HG02623 (cell line): ENCODE measurements around the gene ZFYVE19.

Experiments used
- ATAC-seq: cut with Tn5 transposase; IDR thresholded peaks from one replicate; pipeline ENCODE4 v1.9.1; 2021; ENCODE audit warnings: moderate library complexity; ENCODE audit not compliant: unreplicated experiment

The ZFYVE19 gene

DNA sequence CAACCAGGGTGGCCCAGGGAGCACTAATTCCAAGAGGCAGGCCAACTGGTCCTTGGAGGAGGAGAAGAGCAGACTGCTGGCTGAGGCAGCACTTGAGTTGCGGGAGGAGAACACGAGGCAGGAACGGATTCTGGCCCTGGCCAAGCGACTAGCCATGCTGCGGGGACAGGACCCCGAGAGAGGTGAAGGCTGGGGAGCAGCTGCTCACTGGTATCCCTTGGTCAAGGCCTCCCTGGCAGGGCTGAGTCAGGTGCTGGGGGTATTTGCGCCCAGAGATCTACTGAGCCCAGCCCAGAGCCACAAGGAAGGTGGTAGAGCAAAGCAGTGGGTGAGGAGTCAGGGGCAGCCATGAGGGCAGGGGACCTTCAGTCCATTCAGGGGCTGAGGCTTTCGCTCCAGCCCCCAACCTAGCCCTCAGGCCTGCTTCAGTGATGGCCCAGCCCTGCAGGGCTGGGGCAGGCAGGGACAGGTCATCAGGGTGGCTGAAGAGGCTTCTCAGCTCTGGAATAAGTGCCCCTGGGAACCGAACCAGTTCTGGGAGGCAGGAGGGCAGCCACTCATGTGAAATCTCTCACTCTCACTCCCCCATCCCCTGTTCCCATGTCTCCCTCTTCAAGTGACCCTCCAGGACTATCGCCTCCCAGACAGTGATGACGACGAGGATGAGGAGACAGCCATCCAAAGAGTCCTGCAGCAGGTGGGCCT lies 6.0 kb downstream of the ZFYVE19 start:
- ATAC-seq = no peak

DNA sequence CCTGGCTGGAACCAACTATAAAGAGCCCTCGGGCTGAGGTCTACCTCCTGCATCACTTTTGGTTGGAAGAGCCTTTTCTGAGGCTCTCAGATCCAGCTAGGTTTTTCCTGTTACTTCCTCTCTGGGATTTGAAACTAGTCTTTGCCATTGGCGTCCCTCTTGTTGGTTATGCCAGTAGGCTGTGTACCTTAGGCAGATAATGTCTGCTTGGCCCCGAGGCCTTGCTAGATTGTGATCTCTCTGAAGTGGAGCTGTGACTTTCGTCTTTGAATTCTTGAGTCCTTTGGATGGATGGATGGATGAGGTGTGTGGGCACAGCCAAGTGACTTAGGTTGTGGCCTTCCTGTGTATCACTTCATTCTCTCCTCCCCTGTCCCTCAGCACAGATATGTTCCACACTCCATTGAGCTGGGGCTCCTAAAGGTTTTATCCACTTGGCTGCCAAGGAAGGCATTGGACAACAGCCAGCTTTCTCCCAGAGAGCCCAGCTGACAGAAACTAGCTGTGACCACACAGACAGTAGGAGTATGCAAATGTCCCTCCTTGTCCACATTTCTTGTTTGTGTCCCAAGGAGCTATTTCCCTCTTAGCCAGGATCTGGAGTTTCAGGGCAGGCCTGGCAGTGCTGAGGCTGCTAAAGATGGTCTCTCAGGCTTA lies 8.3 kb downstream of the ZFYVE19 start:
- no peak for ATAC-seq

- no peak for ATAC-seq
Measured at GRCh38 chr15:40819048-40819447, 12.2 kb downstream of the ZFYVE19 start.

DNA sequence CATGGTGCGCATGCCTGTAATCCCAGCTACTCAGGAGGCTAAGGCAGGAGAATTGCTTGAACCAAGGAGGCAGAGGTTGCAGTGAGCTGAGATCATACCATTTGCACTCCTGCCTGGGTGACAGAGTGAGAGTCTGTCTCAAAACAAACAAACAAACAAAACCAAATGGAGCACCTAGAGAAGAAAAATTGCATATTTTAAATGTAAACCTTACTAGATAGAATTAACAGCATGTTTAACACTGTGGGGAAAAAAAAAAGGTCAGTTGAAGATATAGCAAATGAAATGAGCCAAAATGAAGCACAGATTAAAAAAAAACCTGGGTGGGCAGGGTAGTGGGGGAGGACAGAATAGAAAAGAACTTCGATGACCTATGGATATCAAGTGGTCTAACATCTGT lies 14.3 kb downstream of the ZFYVE19 start:
- no peak for ATAC-seq

- no peak for ATAC-seq
Measured at GRCh38 chr15:40823572-40824343, 16.9 kb downstream of the ZFYVE19 start.

- ATAC-seq = no peak
Measured at GRCh38 chr15:40825661-40826422, 19.0 kb downstream of the ZFYVE19 start.

GRCh38 chr15:40826423-40827075 lies 19.7 kb downstream of the ZFYVE19 start:
- ATAC-seq = no peak

- ATAC-seq = no peak
Measured at GRCh38 chr15:40828447-40829036, 21.7 kb downstream of the ZFYVE19 start, which contains the start of gene PPP1R14D. Gene PPP1R14D (minus strand): TSS chr15:40828708. CDS start chr15:40828641, 67 bp downstream.

DNA sequence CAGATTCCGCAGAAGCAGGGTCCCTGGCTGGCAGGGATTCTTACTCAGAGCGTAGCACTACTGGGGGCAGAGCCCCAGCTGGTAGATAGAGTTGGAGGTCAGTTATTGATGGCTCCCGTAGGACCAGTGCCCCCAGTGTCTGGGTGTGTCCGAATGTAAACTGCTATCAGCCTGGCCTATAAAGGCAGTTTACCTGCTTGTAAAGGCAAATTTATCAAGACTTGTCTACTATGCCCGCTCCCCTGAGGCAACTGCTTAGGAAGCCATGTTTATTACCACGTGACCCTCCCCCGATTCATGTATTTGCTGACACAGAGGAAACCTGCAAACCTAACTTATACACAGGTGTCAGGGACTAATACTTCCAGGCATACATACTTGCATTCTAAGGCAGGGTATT lies 22.2 kb downstream of the ZFYVE19 start:
- ATAC-seq = no peak

DNA sequence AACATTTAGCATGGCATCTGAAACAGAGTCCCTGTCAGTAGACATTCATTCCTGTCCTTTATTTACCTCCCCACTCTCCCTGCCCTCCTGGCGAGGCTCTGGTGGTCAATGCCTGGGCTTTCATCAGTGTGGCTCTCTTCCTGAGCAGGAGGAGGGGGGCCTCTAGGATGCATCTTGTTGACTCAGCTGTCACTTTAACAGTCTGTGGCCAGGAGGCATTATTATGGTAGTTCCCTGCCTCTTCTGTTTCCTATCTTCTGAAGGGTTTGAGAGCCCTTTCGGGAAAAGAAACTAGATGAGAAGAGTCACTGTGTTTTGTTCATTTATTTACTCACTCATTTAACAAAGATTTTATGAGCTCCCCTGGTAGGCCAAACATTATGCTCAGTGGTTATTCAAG lies 24.0 kb downstream of the ZFYVE19 start:
- no peak for ATAC-seq

DNA sequence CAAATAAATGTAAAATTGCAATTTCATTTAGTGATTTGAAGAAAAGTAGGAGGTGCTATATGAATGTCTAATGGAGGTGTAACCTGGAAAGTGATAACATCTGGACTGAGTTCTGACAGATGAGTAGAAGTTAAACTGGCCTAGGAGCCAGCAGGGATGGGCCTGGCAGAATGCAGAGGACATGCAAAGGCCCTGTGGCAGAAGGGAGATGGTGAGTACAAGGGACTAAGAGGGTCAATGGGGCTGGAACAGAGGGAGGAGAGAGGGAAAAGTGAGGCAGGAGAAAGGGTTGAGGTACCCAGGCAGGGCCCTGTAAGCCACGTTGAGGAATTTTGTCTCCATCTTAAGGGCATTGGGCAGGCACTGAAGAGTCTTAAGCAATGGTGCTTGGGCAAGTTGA lies 25.0 kb downstream of the ZFYVE19 start:
- ATAC-seq = no peak

- no peak for ATAC-seq
Measured at GRCh38 chr15:40832903-40833302, 26.0 kb downstream of the ZFYVE19 start.

DNA sequence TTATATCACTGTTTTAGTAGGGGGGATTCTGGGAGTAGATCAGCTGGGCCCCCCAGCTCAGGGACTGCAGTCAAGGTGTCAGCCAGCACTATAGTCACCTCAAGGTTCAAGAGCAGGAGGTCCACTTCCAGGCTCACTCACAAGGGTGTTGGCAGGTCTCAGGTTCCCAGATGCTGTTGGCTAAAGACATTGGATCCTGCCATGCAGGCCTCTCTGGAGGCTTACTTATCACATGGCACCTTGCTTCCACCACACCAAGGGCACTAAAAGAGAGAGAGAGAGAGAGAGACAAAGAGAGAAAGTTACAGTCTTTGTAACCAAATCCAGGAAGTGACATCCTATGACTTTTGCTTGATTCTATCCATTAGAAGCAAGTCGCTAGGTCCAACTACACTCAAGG lies 29.1 kb downstream of the ZFYVE19 start:
- no peak for ATAC-seq

- ATAC-seq = no peak
Measured at GRCh38 chr15:40838756-40839155, 31.9 kb downstream of the ZFYVE19 start.

DNA sequence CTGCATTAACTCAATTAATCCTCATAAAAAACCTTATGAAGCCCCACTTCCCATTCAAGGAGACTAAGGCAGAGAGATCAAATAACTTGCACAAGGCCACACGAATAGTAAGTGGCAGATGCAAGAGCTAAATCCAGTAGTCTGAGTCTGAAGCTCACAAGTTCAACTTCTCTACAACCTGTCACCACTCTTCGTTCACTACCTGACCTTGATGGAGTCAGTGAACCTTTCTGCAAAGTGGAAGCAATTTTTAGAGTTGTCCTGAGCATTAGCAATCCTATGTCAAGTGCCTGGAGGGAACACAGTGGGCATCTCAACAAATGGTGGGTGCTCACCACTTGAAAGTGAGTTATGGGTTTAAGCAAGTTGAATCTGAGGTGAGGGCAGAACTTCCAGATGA lies 34.9 kb downstream of the ZFYVE19 start:
- ATAC-seq = no peak

DNA sequence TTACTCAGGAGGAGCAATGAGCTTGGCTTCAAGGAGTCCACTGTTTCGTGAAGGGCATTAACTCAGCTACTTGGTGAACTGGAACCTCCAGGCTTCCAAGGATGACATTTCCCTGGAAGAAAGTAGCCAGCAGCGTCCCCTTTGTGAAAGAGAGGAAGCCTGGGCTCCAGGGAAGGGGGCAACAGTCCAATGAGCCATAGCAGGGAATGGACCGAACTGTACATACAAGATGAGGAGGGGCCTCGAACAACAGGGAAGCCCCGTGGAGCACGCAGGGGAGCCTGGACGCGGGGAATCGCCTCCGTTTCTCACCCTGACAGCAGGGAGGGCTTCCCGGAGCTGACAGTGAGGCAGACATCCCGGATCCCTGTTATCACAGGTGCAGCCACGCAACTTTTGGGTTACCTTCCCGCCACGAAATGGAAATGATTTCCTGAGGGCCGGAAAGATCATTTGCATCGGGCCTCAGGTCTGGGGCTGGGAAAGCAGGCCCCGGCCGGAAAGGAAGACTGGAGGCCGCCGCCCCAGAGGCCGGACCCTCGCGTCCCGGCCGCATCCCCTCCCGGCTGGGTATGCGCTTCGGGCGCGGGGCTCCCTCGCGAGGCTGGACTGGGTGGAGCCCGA lies 36.5 kb downstream of the ZFYVE19 start:
- no peak for ATAC-seq

DNA sequence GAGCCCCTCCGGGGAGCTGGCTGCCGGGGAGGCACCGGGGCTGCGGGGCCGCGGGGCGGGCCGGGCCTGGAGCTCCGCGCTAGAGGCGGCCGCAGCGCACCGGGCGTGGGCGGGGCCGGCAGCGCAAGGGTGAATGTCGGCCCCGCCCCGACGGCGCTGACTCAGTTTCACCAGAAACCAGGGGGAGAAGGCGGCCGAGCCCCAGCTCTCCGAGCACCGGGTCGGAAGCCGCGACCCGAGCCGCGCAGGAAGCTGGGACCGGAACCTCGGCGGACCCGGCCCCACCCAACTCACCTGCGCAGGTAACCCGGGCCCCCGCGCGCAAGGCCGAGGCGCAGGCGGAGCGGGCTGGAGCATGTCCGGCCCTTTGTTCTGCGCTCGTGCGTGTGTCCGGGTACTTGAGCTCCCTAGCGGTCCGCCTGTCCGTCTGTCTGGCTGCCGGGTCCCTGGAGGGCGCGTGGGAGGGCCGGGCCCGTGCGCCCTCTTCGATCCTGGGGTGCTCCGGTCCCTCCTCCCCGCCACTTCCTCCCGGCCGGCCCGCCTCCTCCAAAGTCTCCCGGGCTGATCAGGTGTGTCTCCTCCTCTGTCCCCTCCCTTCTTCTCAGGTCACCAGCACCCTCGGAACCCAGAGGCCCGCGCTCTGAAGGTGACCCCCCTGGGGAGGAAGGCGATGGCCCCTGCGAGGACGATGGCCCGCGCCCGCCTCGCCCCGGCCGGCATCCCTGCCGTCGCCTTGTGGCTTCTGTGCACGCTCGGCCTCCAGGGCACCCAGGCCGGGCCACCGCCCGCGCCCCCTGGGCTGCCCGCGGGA lies 37.2 kb downstream of the ZFYVE19 start, which contains the start of gene SPINT1:
TSS of gene SPINT1 (plus strand) at position 164 of the 811 bp plus-strand sequence. CDS start at position 671, 507 bp downstream.
- ATAC-seq = no peak

GRCh38 chr15:40844696-40845030 lies 37.8 kb downstream of the ZFYVE19 start:
- ATAC-seq = no peak

- no peak for ATAC-seq
Measured at GRCh38 chr15:40845036-40845435, 38.1 kb downstream of the ZFYVE19 start.
